Measurements from ENCODE around the gene FXYD1.

FXYD1 gene

GRCh38 chr19:35130761-35131720, 7.6 kb upstream of the FXYD1 start:
- H3K27me3 ChIP-seq (ENCODE audit: insufficient read depth, low read length, poor library complexity): no peaks in the 10 kb centered on the region
- no peaks in the 10 kb centered on the region for H3K4me1 ChIP-seq (ENCODE audit: insufficient read depth, low read length)
- no peak overlapping the region for H2AFZ ChIP-seq (ENCODE audit: low read depth, low read length)
- TF ChIP-seq EZH2 (IDR thresholded peaks at IDR 0.05; ENCODE audit: borderline replicate concordance, low read depth, low read length, severe bottlenecking): no peak
- TF ChIP-seq CTCF (IDR thresholded peaks at IDR 0.05; ENCODE audit: borderline replicate concordance, extremely low read depth, low read length, poor library complexity, severe bottlenecking): no peak
- no peak overlapping the region for H3K4me3 ChIP-seq (ENCODE audit: low read depth in 1 of 2, low read length in 2 of 2)
- no peak for ATAC-seq (ENCODE audit: insufficient read depth, low read depth)
- H3K36me3 ChIP-seq (ENCODE audit: insufficient read depth, low read length): no peaks in the 10 kb centered on the region
- H3K27ac ChIP-seq (ENCODE audit: low read length): no peak overlapping the region
- DNase-seq: no peak
- no peaks in the 10 kb centered on the region for H4K20me1 ChIP-seq (ENCODE audit: insufficient read depth, low read length)
- no peak overlapping the region for H3K4me2 ChIP-seq (ENCODE audit: insufficient read depth, low read length)
- H3K79me2 ChIP-seq (ENCODE audit: insufficient read depth, low read length): no peaks in the 10 kb centered on the region
- H3K9me3 ChIP-seq (ENCODE audit: insufficient read depth, low read length, severe bottlenecking): no peaks in the 10 kb centered on the region
- no peak overlapping the region for H3K9ac ChIP-seq (ENCODE audit: low read depth, low read length)

DNA sequence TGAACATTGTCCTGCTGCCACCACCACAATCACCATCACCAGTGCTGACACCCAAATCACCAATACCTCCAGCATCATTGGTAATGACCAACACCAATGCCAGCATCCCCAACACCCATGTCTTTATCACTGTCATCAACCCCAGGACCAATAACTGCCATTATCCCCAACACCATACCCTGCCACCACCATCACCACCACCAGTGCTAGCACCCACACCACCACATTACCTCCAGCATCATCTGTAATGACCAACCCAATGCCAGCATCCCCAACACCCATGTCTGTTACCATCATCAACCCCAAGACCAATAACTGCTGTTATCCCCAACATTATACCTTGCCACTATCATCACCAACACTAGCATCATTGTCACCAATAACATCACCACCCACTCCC, 6.4 kb upstream of the FXYD1 start:
- Histone ChIP-seq H3K9ac (ENCODE audit: low read depth, low read length) (no peak overlapping the region), H3K4me2 (ENCODE audit: insufficient read depth, low read length) (no peak overlapping the region), H2AFZ (ENCODE audit: low read depth, low read length) (no peak overlapping the region), H3K27me3 (ENCODE audit: insufficient read depth, low read length, poor library complexity) (no peaks in the 10 kb centered on the region), H4K20me1 (ENCODE audit: insufficient read depth, low read length) (no peaks in the 10 kb centered on the region), H3K27ac (ENCODE audit: low read length) (no peak overlapping the region), H3K79me2 (ENCODE audit: insufficient read depth, low read length) (no peaks in the 10 kb centered on the region), H3K4me3 (ENCODE audit: low read depth in 1 of 2, low read length in 2 of 2) (no peak overlapping the region), H3K9me3 (ENCODE audit: insufficient read depth, low read length, severe bottlenecking) (no peaks in the 10 kb centered on the region), H3K4me1 (ENCODE audit: insufficient read depth, low read length) (no peaks in the 10 kb centered on the region), H3K36me3 (ENCODE audit: insufficient read depth, low read length) (no peaks in the 10 kb centered on the region)
- DNase-seq (no peak), ATAC-seq (ENCODE audit: insufficient read depth, low read depth) (no peak)
- TF ChIP-seq EZH2 (IDR thresholded peaks at IDR 0.05; ENCODE audit: borderline replicate concordance, low read depth, low read length, severe bottlenecking) (no peak), CTCF (IDR thresholded peaks at IDR 0.05; ENCODE audit: borderline replicate concordance, extremely low read depth, low read length, poor library complexity, severe bottlenecking) (no peak)

- TF ChIP-seq CTCF (IDR thresholded peaks at IDR 0.05; ENCODE audit: borderline replicate concordance, extremely low read depth, low read length, poor library complexity, severe bottlenecking): no peak
- no peak for ATAC-seq (ENCODE audit: insufficient read depth, low read depth)
- H3K9me3 ChIP-seq (ENCODE audit: insufficient read depth, low read length, severe bottlenecking): no peaks in the 10 kb centered on the region
These were observed 4.8 kb upstream of the FXYD1 start for GRCh38 chr19:35133826-35134225.

More at GRCh38 chr19:35133826-35134225, 4.8 kb upstream of the FXYD1 start:
- no peak for DNase-seq
- H2AFZ ChIP-seq (ENCODE audit: low read depth, low read length): no peak overlapping the region
- no peak overlapping the region for H3K27ac ChIP-seq (ENCODE audit: low read length)
- no peaks in the 10 kb centered on the region for H3K4me1 ChIP-seq (ENCODE audit: insufficient read depth, low read length)
- H3K9ac ChIP-seq (ENCODE audit: low read depth, low read length): no peak overlapping the region
- no peaks in the 10 kb centered on the region for H3K27me3 ChIP-seq (ENCODE audit: insufficient read depth, low read length, poor library complexity)
- H3K36me3 ChIP-seq (ENCODE audit: insufficient read depth, low read length): no peaks in the 10 kb centered on the region
- H3K4me2 ChIP-seq (ENCODE audit: insufficient read depth, low read length): no peak overlapping the region
- no peak overlapping the region for H3K4me3 ChIP-seq (ENCODE audit: low read depth in 1 of 2, low read length in 2 of 2)
- no peaks in the 10 kb centered on the region for H3K79me2 ChIP-seq (ENCODE audit: insufficient read depth, low read length)
- no peaks in the 10 kb centered on the region for H4K20me1 ChIP-seq (ENCODE audit: insufficient read depth, low read length)

Data from DND-41 (cell line).